Measurements from ENCODE around the gene CLBA1.

Gene CLBA1

GRCh38 chr14:104974146-104974541, 11.4 kb upstream of the CLBA1 start:
- no peak overlapping the region for H3K4me3 ChIP-seq (ENCODE audit: control insufficient read depth, low read depth, low read length)
- DNase-seq (ENCODE audit: low read depth), result no peak
- TF ChIP-seq, protein P1, sequence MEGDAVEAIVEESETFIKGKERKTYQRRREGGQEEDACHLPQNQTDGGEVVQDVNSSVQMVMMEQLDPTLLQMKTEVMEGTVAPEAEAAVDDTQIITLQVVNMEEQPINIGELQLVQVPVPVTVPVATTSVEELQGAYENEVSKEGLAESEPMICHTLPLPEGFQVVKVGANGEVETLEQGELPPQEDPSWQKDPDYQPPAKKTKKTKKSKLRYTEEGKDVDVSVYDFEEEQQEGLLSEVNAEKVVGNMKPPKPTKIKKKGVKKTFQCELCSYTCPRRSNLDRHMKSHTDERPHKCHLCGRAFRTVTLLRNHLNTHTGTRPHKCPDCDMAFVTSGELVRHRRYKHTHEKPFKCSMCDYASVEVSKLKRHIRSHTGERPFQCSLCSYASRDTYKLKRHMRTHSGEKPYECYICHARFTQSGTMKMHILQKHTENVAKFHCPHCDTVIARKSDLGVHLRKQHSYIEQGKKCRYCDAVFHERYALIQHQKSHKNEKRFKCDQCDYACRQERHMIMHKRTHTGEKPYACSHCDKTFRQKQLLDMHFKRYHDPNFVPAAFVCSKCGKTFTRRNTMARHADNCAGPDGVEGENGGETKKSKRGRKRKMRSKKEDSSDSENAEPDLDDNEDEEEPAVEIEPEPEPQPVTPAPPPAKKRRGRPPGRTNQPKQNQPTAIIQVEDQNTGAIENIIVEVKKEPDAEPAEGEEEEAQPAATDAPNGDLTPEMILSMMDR (conservative IDR thresholded peaks at IDR 0.05; ENCODE audit: control insufficient read depth, insufficient read depth, low read depth, low read length), result no peak

DNA sequence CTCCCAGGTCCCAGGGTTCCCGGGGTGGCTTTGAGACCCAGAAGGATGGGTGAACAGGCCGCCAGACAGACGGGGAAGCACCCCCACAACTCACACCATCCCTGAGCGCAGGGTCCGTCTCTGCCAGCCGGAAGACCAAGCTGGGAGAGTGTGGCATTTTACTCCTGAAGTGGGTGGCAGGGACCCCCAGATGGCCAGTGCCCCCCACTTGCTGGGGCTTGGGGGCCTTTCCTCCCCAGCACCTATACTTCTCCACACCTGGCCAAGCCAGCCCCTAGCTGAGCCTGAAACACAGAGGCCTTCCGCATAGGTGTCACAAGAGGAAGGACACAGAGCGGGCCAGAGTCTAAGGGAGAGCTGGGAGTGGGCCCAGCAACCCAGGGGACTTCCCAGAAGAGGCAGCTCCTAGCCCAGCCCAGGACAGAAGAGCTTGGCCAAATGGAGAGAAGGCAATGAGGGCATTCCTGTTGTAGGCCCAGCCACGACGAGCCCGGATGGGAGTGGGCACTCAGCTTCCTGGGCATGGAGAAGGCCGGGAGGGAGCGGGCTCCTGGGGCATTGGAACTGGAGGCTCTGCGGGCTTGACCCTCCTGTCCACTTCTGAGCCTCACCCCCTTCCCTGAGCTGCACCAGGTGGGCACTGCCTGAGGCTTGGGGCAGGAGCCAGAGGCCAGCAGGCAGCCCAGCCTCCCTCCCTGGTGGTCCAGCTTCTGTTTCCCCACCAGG, 10.8 kb upstream of the CLBA1 start:
- no peak overlapping the region for H3K4me3 ChIP-seq (ENCODE audit: control insufficient read depth, low read depth, low read length)
- no peak for DNase-seq (ENCODE audit: low read depth)
- TF ChIP-seq, protein P1 (conservative IDR thresholded peaks at IDR 0.05; ENCODE audit: control insufficient read depth, insufficient read depth, low read depth, low read length), result no peak

DNA sequence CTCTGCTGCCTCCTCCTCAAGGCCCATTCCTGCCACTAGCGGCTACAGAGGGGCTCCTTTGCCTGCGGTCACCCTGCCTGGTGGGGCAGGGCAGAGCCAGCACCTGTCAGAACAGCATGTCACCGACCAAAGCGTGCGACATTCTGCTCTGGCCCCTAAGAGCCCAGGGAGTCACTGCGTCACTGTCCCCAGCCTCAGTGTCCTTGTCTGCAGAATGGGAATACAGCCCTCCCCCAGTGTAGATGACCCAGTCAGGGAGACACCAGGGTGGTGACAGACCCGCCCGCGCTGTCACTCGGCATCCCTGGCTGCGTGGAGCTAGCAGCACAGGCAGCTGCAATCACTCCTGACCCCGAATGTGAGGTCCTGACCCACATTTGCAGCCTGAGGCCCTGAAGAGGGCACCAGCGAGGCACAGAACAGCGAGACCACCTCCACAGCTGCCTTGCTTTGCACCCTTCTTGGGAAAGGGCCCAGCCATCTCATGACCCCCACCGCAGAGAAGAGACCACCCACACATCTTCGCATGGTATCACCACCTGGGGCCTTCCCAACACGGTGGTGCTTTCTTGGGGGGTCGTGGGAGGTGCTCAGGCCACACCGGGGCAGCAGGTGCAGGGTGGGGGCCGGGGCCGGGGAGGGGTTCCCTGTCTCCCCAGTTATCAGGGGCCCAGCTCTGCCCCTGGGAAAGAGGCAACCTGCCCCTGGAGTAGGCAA, 9.9 kb upstream of the CLBA1 start:
- TF ChIP-seq, protein P1 (conservative IDR thresholded peaks at IDR 0.05; ENCODE audit: control insufficient read depth, insufficient read depth, low read depth, low read length), result no peak
- no peak for DNase-seq (ENCODE audit: low read depth)
- no peak overlapping the region for H3K4me3 ChIP-seq (ENCODE audit: control insufficient read depth, low read depth, low read length)

DNA sequence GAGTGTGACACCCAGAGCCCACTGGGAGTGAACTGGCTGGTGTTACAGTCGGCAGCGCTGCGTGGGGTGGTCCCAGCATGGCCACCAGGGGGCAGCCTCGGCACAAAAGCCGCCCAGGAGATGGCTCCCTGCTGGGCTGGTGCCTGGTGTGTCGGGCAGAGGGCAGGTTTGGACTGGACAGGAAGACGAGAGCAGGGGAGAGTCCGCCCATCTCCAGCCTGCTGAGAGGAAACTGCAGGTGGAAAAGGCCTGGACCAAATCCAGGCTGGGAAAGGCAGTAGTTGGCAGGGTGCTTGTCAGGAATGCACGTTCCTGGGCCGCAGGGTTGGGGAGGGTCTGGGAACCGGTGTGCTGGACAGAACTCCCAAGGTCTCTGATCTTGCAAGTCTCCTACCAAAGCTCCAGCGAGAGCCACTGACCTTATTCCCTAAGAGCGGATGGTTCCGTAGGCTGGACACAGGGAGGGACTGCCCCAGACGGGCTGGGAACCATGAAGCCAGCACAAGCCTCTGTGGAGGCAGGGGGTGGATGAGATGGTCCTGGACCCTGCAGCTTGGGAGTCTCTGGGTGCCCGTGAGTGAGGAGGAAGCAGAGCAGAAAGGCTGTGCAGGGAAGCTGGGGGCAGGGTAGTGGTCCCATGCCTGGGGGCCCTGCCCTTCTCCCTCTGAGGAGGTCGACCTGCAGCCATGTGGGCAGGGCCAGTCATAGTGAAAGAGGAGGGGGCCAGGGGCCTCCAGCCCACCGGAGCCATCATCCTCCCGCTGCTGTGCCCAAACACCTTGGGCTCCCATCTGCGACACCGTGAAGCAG, 9.2 kb upstream of the CLBA1 start:
- TF ChIP-seq, protein P1 (conservative IDR thresholded peaks at IDR 0.05; ENCODE audit: control insufficient read depth, insufficient read depth, low read depth, low read length), result peak; percentile 77
- no peak overlapping the region for H3K4me3 ChIP-seq (ENCODE audit: control insufficient read depth, low read depth, low read length)
- peak; percentile 76 for DNase-seq (ENCODE audit: low read depth)

DNA sequence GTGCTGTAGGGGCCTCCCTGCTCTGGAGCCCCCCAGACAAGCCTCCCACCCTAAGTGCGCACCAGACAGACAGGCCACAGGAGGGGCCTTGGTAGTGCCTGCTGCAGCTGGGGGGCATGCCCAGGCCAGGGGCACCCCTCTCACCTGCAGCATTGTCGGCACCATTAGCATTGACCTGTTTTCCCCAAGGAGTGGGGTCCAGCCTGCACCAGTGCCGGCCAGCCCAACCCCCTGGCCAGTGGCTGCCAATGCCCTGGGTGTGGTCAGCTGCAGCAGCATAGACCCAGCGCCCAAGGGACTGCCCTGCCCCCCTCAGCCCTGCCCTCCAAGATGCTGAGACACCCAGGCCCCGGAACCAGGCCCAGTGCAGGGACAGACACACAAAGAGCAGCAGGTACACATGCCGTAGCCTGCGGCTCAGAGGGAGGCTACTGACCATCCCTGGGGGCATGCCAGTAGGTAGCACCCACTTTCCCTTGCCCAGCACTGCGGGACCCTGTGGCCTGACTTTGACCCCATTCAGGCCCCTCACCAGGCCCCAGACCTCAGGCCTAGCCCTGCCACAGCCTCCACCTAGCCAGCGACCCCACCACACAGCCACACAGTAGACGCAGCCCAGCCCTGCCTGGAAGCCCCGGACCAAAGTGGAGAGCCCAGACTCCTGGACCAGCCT, 8.4 kb upstream of the CLBA1 start:
- DNase-seq (ENCODE audit: low read depth), result no peak
- TF ChIP-seq, protein P1 (conservative IDR thresholded peaks at IDR 0.05; ENCODE audit: control insufficient read depth, insufficient read depth, low read depth, low read length), result no peak
- peak overlapping the region; percentile 48 for H3K4me3 ChIP-seq (ENCODE audit: control insufficient read depth, low read depth, low read length)

Data from fibroblast of mammary gland (primary cell).